Measurements from ENCODE around the gene LSM6.

The LSM6 gene

GRCh38 chr4:146175541-146176453 lies at the start of gene LSM6:
Gene LSM6 (plus strand): TSS chr4:146175718. CDS start chr4:146182922, 7,204 bp downstream.
- peak; percentile 81 for DNase-seq

- DNase-seq, result no peak
Observed at GRCh38 chr4:146132445-146132844, 43.1 kb upstream of the LSM6 start.

DNA sequence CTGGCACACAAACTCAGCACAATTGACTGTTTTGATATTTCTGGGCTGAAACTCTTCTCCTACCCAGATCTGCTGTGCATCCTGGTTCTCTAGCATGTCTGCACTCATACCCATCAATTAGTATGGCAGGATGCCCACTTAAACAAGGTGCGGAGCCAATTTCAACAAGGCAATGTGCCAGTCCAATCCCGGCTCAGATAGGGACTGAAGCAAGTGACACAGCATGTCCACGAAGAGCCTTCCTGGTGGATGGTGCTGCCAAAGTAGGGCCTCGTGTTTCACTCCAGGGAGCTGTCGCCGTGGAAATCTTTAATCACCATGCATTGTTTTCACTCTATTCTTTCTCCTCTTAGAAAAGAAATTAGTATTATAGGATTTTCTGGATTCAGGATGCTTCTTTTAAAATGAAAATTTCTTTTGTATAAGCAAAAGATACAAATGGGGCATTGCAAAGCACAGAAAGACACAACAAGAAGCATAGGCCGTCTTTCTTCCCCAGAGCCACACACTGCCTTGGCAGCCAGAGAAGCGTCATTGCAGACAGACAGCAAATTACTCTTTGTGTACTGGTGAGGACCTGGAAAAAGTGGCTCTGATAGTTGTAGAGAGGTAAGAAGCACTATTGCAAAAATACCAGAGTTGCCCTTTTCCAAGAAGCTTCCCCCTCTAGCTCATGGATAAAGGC lies 40.6 kb upstream of the LSM6 start:
- no peak for DNase-seq

- DNase-seq, result no peak
Observed at GRCh38 chr4:146135941-146136340, 39.6 kb upstream of the LSM6 start.

DNA sequence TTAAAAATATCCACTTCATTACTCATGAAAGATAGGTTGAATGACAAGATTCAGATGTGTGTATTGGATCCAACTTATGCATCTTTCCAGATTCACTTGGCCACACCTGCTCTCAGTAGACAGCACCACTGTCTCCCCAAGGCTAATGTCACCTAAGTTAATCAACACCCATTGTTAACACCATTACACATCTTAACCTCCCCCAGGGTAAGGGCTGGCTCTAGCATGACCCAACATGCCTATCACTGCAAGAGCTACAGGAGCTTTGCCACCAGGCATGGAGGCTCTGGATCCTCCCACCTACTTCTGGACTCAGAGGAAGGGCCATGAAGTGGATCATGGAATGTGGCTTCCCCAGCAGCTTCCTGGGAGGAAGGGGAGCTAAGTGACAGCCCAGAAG lies 32.8 kb upstream of the LSM6 start:
- DNase-seq, result no peak

DNA sequence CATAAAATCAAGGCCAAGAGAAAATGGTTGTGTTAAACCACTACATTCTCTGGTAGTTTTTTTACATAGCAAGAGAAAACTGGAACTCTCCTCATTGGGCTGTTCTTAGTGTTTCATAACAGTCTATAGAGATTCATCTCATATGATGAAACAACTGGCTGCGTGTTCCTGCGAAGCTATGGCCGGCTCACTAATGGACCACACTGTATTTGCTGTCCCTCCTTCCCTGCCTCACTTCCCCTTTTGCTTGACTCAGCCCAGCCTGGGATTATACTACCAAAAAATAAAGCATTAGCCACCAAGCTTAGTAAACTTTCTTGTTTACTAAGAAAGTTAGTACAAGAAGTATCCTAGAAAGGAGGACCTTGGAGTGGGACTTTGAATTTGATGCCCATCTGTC lies 31.6 kb upstream of the LSM6 start:
- DNase-seq, result no peak

DNA sequence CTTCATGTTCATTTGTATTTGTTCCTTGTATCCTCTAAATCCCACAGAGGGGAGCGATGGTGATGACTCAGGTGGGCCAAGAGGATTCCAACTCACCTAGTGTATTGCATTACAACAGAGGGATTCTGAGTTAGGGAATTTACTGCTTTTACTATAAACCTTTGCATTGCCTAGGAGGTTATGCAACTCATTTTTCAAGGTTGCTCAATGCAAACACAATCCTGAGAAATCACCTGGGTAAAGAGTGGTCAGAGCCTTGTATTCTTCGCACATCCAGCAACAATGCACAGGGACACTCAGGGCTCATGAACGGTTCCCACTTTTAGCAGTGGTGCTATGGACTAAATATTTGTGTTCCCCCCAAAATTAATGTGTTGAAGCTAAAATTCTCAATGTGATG lies 28.6 kb upstream of the LSM6 start:
- DNase-seq, result no peak

DNA sequence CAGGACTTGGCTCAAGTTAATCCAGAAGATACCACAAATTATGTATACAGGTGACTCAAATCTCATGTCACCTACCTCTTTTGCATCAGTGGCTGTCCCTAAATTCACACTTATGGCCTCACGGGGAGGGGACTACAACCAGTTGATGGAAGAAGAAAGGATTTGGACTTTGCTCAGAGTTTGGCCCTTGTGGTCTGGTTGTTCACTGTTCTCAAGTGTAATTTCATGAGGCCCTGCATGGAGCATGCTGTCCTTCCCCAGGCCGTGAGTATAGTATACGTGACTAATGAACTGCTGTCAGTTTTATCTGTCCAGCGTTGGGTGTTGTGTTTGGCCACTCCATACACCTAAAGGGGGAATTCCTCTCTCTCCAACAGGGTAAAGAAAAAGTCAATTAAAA lies 27.5 kb upstream of the LSM6 start:
- no peak for DNase-seq

DNA sequence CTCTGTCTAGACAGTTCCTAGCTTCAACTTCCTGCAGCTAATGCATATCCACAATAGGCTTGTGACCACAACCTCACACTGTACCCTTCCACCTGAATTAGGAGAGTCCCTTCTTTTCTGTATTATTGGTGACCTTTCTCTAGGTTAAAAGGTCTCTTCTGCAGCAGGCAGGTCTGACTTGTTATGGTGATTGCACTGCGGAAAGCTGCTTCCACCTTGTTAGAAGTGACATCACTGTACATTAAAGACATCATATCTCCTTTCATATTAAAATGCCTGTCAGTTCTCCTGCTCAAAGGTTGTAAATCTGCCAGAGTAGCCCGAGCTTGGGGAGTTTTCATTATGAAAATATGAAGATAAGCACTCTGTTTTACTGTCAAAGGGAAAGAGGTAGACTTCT lies 21.5 kb upstream of the LSM6 start:
- DNase-seq, result peak; percentile 29

DNA sequence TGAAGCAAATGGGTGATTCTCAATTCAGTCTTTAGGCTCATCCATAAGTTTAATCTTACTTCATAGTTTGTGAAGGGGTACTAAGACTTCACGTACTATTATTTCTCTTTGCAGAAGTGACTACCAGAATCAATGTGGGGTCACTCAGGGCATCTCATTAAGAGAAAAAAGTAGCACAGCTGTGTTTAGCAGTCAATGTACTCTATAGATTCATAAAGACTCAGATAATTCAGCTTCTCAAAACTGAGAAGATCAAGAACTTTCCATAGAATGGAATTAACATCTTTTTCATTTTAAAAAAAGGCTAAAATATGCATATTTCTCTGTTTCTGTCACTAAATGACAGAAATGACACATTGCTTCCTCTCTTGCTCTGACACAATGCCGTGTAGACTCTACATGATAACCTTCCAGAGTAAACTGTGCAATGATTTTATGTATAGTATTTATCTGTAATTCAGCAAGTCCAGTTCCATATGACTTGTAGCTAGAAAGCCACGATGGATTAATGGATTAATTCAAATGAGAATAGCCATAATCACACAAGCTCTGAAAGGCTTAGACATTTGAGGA lies 20.3 kb upstream of the LSM6 start:
- no peak for DNase-seq

- no peak for DNase-seq
Observed at GRCh38 chr4:146158036-146158745, 17.3 kb upstream of the LSM6 start.

DNA sequence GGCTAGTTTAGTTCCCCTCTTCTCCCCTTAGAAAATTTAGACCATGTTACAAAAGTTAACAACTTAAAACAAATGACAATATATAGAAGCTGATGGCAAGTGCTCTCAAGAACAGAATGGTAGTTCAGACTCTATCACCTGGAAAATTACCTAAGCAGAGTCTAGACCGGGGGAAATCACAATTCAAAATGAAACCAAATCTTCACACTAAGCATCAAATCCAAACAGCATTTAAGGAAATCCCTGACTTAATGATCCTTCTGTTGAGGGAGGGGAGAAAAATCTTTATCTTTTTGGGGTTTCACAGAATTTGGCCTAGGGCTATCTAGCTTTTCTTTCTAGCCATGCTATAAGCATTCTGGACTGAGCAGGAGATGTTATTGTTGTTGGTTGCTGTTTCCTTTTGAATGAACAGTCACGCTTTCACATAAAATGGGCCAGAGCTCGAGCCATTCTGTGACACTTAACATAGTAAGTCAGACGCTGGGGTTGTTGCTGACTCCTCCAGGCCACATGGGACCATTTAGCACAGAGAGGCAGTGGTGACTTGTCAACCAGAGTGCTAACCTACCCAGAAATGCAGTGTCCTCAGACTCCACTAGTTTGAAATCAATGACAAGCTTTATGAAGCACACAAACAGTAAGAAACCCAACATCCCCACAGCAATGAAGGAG lies 16.0 kb upstream of the LSM6 start:
- DNase-seq, result no peak

- no peak for DNase-seq
Observed at GRCh38 chr4:146161243-146161642, 14.3 kb upstream of the LSM6 start.

DNA sequence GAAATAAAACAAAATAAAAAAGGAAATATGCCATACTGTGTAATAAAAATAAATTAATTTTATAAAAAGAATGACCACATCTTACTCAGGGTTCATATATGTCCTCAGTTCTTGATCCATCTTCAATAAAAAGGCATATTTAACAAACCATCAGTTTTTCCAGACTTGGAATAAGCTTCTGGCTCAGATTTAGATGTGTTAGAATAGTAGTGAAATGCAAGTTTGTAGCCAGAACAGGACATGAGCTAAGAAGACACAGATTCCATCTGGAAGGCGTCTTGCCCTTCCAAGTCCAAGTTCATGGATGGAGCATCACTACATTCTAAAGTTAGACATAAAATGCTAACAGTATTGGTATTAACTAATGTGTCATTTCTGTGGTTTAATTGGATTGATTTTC lies 10.3 kb upstream of the LSM6 start:
- no peak for DNase-seq

DNA sequence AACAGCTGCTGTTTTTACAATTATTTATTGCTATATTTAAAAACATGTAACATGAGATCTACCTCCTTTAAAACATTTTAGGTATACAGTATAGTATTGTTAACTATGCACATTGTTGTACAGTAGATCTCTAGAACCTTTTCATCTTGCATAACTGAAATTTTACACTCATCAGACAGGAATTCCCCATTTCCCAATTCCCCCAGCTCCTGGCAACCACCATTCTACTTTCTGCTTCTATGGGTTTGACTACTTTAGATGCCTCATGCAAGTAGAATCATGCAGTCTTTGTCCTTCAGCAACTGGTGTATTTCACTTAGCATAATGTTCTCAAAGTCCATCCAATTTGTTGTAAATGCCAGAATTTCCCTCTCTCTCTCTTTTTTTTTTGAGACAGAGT lies 9.7 kb upstream of the LSM6 start:
- DNase-seq, result no peak

- DNase-seq, result no peak
Observed at GRCh38 chr4:146170149-146170548, 5.4 kb upstream of the LSM6 start.

GRCh38 chr4:146176891-146177290 lies 1.4 kb downstream of the LSM6 start:
- no peak for DNase-seq

DNA sequence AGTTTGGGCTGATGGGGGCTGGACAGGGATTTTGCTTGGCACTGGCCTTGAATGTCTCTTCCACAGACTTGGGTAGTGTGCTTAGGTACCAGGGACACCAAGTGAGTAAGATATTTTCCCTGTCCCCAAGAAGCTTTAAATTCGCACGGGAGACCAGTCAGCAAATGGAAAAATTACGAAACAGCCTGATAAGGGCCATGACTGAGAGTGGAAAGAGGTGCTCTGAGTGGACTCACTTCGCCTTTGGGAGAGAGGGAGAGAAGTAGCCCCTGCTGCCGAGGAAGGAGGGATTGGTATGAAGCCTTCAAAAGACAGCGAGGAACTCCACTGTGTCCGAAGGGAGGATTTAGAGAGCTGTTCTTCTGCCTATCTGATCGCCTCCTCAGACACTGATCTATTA lies 2.6 kb downstream of the LSM6 start:
- DNase-seq, result no peak

- no peak for DNase-seq
Observed at GRCh38 chr4:146179784-146180370, 4.4 kb downstream of the LSM6 start.

- DNase-seq, result peak; percentile 81
Observed at GRCh38 chr4:146182443-146182842, 6.9 kb downstream of the LSM6 start.

DNA sequence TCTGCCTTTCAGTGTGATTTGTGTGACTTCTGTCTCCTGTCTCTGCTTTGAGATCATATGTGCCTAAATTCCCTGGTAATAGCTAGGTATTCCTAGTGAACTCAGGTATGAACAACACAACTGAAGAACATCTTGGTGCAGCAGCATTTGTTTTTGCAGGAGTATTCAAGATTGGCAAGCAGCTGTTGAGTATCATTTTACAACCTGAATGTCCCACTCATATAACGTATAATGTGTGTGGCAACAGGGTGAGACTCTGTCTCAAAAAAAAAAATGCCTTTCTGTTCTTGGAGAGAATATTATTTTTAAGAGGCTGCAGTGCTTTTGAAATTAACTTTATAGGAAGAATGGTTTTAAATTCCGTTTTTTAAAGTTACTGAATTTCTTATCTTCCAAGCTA lies 7.7 kb downstream of the LSM6 start:
- DNase-seq, result no peak

GRCh38 chr4:146186041-146186440 lies 10.5 kb downstream of the LSM6 start:
- no peak for DNase-seq

Measured in NCI-H526 treated with DMSO at 0.1 percent for 48 hours (cell line).